Measurements from ENCODE around the gene TECTB.

Gene TECTB

DNA sequence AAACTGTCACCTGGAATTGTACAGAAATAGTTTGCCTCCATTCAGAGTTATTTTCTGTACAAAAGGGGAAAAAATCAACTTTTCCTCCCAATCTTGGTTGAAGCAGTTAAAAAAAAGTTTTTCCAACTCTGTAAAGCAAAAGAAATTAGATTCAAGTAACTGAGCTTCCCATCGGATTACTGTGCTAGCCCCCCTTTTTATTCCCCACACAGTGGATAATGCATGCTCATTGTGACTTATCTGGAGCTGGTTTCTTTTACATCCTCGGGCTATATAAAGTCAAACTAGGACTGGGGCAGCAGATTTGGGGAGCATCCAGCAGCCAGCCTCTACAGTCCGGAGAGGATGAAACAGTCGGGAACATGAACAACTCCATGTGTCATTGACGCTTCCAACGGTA lies at the start of gene TECTB:
TECTB (plus strand) TSS at position 301 of the 400 bp plus-strand sequence. CDS start 335 bp downstream, outside the sequence.
- Histone ChIP-seq H3K36me3 (ENCODE audit: control insufficient read depth in 5 of 5, insufficient read depth in 5 of 5, low read length in 5 of 5) (no peaks in the 10 kb centered on the region), H3K9ac (ENCODE audit: low read length in 5 of 5) (no peak within 1 kb of the TSS), H3K27ac (ENCODE audit: low read depth, low read length) (no peak within 1 kb of the TSS), H3K4me1 (ENCODE audit: control insufficient read depth in 5 of 5, insufficient read depth in 5 of 5, low read length in 5 of 5) (peaks cover 0 to 18% (median 8%) of the 10 kb centered on the region in 5 donors), H3K9me3 (ENCODE audit: control insufficient read depth in 5 of 5, low read length in 5 of 5) (no peaks in the 10 kb centered on the region), H3K4me3 (ENCODE audit: low read depth in 1 of 5, low read length in 5 of 5) (no peak within 1 kb of the TSS), H3K27me3 (ENCODE audit: control insufficient read depth in 5 of 5, insufficient read depth in 4 of 5, low read length in 5 of 5) (no peaks in the 10 kb centered on the region)

DNA sequence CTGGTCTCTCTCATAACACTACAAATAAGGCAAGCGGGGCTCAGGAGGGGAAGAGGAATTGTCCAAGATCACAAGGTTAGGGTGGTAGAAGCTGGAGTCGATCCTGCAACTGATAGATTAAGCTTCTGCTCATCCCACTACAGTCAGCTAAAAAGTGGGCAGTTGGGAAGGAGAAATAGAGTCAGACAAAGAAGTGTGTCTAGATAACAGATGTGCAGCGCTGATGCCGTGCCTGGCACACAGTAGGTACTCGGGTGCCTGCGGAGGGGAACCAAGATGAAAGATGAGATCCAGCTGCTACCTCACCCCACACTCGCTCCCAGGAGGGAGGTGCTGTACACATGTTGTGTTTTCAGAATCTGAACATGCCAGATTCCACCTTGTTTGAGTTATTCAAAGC lies 48.1 kb upstream of the TECTB start:
- Histone ChIP-seq H3K9me3 (ENCODE audit: control insufficient read depth in 5 of 5, low read length in 5 of 5) (peaks cover 0 to 10% (median 8%) of the 10 kb centered on the region in 5 donors), H3K27ac (ENCODE audit: low read depth, low read length) (no peak overlapping the region), H3K9ac (ENCODE audit: low read length in 5 of 5) (no peak overlapping the region), H3K36me3 (ENCODE audit: control insufficient read depth in 5 of 5, insufficient read depth in 5 of 5, low read length in 5 of 5) (no peaks in the 10 kb centered on the region), H3K27me3 (ENCODE audit: control insufficient read depth in 5 of 5, insufficient read depth in 4 of 5, low read length in 5 of 5) (no peaks in the 10 kb centered on the region), H3K4me3 (ENCODE audit: low read depth in 1 of 5, low read length in 5 of 5) (no peak overlapping the region), H3K4me1 (ENCODE audit: control insufficient read depth in 5 of 5, insufficient read depth in 5 of 5, low read length in 5 of 5) (peaks cover 0 to 15% (median 0%) of the 10 kb centered on the region in 5 donors)

DNA sequence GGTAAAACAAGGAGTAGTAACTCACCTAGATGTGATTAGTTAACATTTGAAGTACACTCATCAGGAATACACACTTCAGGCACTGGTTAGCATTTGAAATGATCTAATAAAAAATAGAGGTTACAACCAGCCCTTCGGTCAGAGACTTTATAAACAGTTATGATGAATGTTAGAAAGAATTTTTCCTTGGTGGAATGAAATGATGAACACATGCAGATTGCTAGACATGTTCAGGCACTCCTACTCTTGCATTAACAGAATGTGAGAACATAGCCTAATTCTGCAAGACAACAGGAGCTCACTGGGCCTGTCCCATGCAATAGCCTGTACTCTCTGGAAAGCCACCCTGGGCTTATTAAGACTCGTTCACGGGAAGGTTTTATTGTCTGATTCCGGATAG lies 47.3 kb upstream of the TECTB start:
- Histone ChIP-seq H3K4me3 (ENCODE audit: low read depth in 1 of 5, low read length in 5 of 5) (no peak overlapping the region), H3K4me1 (ENCODE audit: control insufficient read depth in 5 of 5, insufficient read depth in 5 of 5, low read length in 5 of 5) (peaks cover 0 to 14% (median 0%) of the 10 kb centered on the region in 5 donors), H3K27ac (ENCODE audit: low read depth, low read length) (no peak overlapping the region), H3K9me3 (ENCODE audit: control insufficient read depth in 5 of 5, low read length in 5 of 5) (peaks cover 0 to 17% (median 15%) of the 10 kb centered on the region in 5 donors), H3K36me3 (ENCODE audit: control insufficient read depth in 5 of 5, insufficient read depth in 5 of 5, low read length in 5 of 5) (no peaks in the 10 kb centered on the region), H3K27me3 (ENCODE audit: control insufficient read depth in 5 of 5, insufficient read depth in 4 of 5, low read length in 5 of 5) (no peaks in the 10 kb centered on the region), H3K9ac (ENCODE audit: low read length in 5 of 5) (no peak overlapping the region)

DNA sequence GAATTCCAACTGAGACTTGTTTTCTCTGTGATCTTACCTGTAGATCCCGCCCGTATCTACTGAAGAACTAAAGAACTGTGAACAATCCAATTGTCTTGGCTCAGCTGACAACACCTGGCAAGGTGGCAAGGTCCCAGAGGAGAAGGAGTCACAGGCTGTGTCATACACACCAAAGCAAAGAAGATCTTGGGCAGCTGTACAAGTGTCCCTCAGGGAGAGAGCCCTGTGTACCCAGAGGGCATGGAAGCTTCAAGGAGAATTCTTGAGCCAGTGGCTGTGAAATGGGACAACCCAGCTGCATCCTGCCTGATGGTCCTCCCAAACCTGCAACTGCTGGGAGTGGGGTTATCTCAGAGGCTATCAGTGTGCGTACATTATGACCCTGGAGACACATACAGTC lies 46.7 kb upstream of the TECTB start:
- Histone ChIP-seq H3K27ac (ENCODE audit: low read depth, low read length) (no peak overlapping the region), H3K27me3 (ENCODE audit: control insufficient read depth in 5 of 5, insufficient read depth in 4 of 5, low read length in 5 of 5) (no peaks in the 10 kb centered on the region), H3K36me3 (ENCODE audit: control insufficient read depth in 5 of 5, insufficient read depth in 5 of 5, low read length in 5 of 5) (no peaks in the 10 kb centered on the region), H3K4me3 (ENCODE audit: low read depth in 1 of 5, low read length in 5 of 5) (no peak overlapping the region), H3K9ac (ENCODE audit: low read length in 5 of 5) (no peak overlapping the region), H3K9me3 (ENCODE audit: control insufficient read depth in 5 of 5, low read length in 5 of 5) (peaks cover 0 to 17% (median 15%) of the 10 kb centered on the region in 5 donors), H3K4me1 (ENCODE audit: control insufficient read depth in 5 of 5, insufficient read depth in 5 of 5, low read length in 5 of 5) (peaks cover 0 to 8% (median 0%) of the 10 kb centered on the region in 5 donors)

DNA sequence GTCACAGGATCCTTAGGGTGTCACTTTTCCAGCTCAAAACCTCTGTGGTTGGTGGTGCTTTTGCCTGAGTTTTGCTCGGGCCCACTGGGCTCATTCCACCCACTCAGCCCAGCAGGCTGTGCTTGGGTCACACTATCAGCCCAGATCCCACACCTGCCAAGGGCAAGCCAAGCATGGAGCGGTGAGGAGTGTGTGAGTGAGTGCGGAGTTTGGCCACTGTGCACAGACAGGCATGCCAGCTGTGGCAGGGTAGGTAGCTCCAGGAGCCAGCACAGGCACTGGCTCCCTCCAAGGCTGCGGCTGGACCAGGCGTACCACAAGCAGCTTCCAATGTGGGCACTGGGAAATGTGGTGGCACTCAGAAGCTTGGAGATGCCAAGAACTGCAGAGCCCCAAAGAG lies 43.9 kb upstream of the TECTB start:
- Histone ChIP-seq H3K9me3 (ENCODE audit: control insufficient read depth in 5 of 5, low read length in 5 of 5) (peaks cover 0 to 17% (median 15%) of the 10 kb centered on the region in 5 donors), H3K9ac (ENCODE audit: low read length in 5 of 5) (no peak overlapping the region)

GRCh38 chr10:112240441-112240840 lies 42.8 kb upstream of the TECTB start:
- H3K9me3 ChIP-seq (ENCODE audit: control insufficient read depth in 5 of 5, low read length in 5 of 5) = peaks cover 0 to 17% (median 15%) of the 10 kb centered on the region in 5 donors
- no peak overlapping the region for H3K9ac ChIP-seq (ENCODE audit: low read length in 5 of 5)
- no peaks in the 10 kb centered on the region for H3K27me3 ChIP-seq (ENCODE audit: control insufficient read depth in 5 of 5, insufficient read depth in 4 of 5, low read length in 5 of 5)
- H3K36me3 ChIP-seq (ENCODE audit: control insufficient read depth in 5 of 5, insufficient read depth in 5 of 5, low read length in 5 of 5) = no peaks in the 10 kb centered on the region
- H3K4me3 ChIP-seq (ENCODE audit: low read depth in 1 of 5, low read length in 5 of 5) = peak overlapping the region in 1 of 5 donors; percentile 18
- no peak overlapping the region for H3K27ac ChIP-seq (ENCODE audit: low read depth, low read length)
- H3K4me1 ChIP-seq (ENCODE audit: control insufficient read depth in 5 of 5, insufficient read depth in 5 of 5, low read length in 5 of 5) = peaks cover 0 to 33% (median 10%) of the 10 kb centered on the region in 5 donors

More for the DNA sequence above, 43.9 kb upstream of the TECTB start:
- Histone ChIP-seq H3K4me1 (ENCODE audit: control insufficient read depth in 5 of 5, insufficient read depth in 5 of 5, low read length in 5 of 5) (peaks cover 0 to 23% (median 10%) of the 10 kb centered on the region in 5 donors), H3K36me3 (ENCODE audit: control insufficient read depth in 5 of 5, insufficient read depth in 5 of 5, low read length in 5 of 5) (no peaks in the 10 kb centered on the region), H3K27ac (ENCODE audit: low read depth, low read length) (no peak overlapping the region), H3K4me3 (ENCODE audit: low read depth in 1 of 5, low read length in 5 of 5) (no peak overlapping the region), H3K27me3 (ENCODE audit: control insufficient read depth in 5 of 5, insufficient read depth in 4 of 5, low read length in 5 of 5) (no peaks in the 10 kb centered on the region)

DNA sequence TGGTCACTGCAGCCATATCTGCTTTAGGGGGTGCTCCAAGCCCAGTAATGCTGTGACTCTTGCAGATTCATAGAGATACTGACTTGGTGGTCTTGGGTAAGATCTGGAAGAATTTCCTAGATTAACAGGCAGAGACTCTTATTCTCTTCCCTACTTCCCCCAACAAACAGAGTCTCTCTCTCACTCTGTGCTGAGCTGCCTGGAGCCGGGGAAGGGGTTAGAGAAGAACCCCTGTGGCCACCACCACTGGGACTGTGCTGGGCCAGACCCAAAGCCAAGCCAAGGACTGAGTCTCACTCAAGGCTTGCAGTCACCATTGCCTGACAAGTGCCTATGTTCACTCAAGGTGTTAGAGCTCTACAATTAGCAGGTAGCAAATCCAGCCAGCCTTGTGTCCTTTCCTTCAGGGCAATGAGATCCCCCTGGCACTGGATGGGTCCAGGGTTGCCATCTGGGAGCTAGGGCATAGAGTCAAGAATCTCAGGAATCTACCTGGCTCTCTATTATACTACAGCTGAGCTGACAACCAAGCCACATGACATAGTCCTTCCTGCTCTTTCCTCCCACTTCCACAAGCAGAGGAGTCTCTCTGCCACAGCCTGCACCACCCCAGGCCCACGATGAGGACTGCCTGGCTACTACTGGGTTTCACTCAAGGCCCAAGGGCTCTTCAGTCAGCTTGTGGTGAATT lies 41.4 kb upstream of the TECTB start:
- Histone ChIP-seq H3K9me3 (ENCODE audit: control insufficient read depth in 5 of 5, low read length in 5 of 5) (peaks cover 0 to 17% (median 15%) of the 10 kb centered on the region in 5 donors), H3K27ac (ENCODE audit: low read depth, low read length) (no peak overlapping the region), H3K4me1 (ENCODE audit: control insufficient read depth in 5 of 5, insufficient read depth in 5 of 5, low read length in 5 of 5) (peaks cover 0 to 33% (median 10%) of the 10 kb centered on the region in 5 donors), H3K9ac (ENCODE audit: low read length in 5 of 5) (no peak overlapping the region), H3K36me3 (ENCODE audit: control insufficient read depth in 5 of 5, insufficient read depth in 5 of 5, low read length in 5 of 5) (no peaks in the 10 kb centered on the region), H3K4me3 (ENCODE audit: low read depth in 1 of 5, low read length in 5 of 5) (no peak overlapping the region), H3K27me3 (ENCODE audit: control insufficient read depth in 5 of 5, insufficient read depth in 4 of 5, low read length in 5 of 5) (no peaks in the 10 kb centered on the region)

GRCh38 chr10:112242769-112243168 lies 40.4 kb upstream of the TECTB start:
- Histone ChIP-seq H3K36me3 (ENCODE audit: control insufficient read depth in 5 of 5, insufficient read depth in 5 of 5, low read length in 5 of 5) (no peaks in the 10 kb centered on the region), H3K9ac (ENCODE audit: low read length in 5 of 5) (no peak overlapping the region), H3K27me3 (ENCODE audit: control insufficient read depth in 5 of 5, insufficient read depth in 4 of 5, low read length in 5 of 5) (no peaks in the 10 kb centered on the region), H3K9me3 (ENCODE audit: control insufficient read depth in 5 of 5, low read length in 5 of 5) (peaks cover 0 to 17% (median 15%) of the 10 kb centered on the region in 5 donors), H3K4me3 (ENCODE audit: low read depth in 1 of 5, low read length in 5 of 5) (no peak overlapping the region), H3K27ac (ENCODE audit: low read depth, low read length) (peak overlapping the region; percentile 32), H3K4me1 (ENCODE audit: control insufficient read depth in 5 of 5, insufficient read depth in 5 of 5, low read length in 5 of 5) (peaks cover 0 to 33% (median 10%) of the 10 kb centered on the region in 5 donors)

- H3K36me3 ChIP-seq (ENCODE audit: control insufficient read depth in 5 of 5, insufficient read depth in 5 of 5, low read length in 5 of 5) = no peaks in the 10 kb centered on the region
- no peak overlapping the region for H3K9ac ChIP-seq (ENCODE audit: low read length in 5 of 5)
- H3K27me3 ChIP-seq (ENCODE audit: control insufficient read depth in 5 of 5, insufficient read depth in 4 of 5, low read length in 5 of 5) = no peaks in the 10 kb centered on the region
- H3K27ac ChIP-seq (ENCODE audit: low read depth, low read length) = peak overlapping the region; percentile 47
- peaks cover 0 to 33% (median 10%) of the 10 kb centered on the region in 5 donors for H3K4me1 ChIP-seq (ENCODE audit: control insufficient read depth in 5 of 5, insufficient read depth in 5 of 5, low read length in 5 of 5)
- H3K4me3 ChIP-seq (ENCODE audit: low read depth in 1 of 5, low read length in 5 of 5) = no peak overlapping the region
- H3K9me3 ChIP-seq (ENCODE audit: control insufficient read depth in 5 of 5, low read length in 5 of 5) = peaks cover 0 to 22% (median 16%) of the 10 kb centered on the region in 5 donors
These were observed 39.5 kb upstream of the TECTB start for GRCh38 chr10:112243713-112244112.

DNA sequence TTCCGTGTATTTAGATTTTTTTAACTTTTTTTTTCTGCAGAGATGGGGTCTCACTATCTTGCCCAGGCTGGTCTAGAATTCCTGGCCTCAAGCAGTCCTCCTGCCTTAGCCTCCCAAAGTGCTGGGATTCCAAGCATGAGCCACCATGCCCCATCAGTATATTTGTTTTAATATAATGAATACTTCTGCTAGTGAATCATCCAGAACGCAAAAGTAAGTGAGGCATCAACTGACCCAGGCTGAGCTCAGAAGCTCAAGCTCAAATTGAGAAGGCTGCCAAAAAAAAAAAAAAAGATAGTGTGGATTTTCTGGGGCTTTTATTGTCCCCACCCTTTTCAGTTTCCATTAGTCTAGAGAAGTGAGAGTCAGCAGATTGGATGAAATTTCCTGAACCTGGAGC lies 39.0 kb upstream of the TECTB start:
- Histone ChIP-seq H3K9ac (ENCODE audit: low read length in 5 of 5) (no peak overlapping the region), H3K27me3 (ENCODE audit: control insufficient read depth in 5 of 5, insufficient read depth in 4 of 5, low read length in 5 of 5) (no peaks in the 10 kb centered on the region), H3K4me3 (ENCODE audit: low read depth in 1 of 5, low read length in 5 of 5) (no peak overlapping the region), H3K9me3 (ENCODE audit: control insufficient read depth in 5 of 5, low read length in 5 of 5) (peaks cover 0 to 25% (median 20%) of the 10 kb centered on the region in 5 donors), H3K27ac (ENCODE audit: low read depth, low read length) (peak overlapping the region; percentile 39), H3K36me3 (ENCODE audit: control insufficient read depth in 5 of 5, insufficient read depth in 5 of 5, low read length in 5 of 5) (no peaks in the 10 kb centered on the region), H3K4me1 (ENCODE audit: control insufficient read depth in 5 of 5, insufficient read depth in 5 of 5, low read length in 5 of 5) (peaks cover 0 to 33% (median 10%) of the 10 kb centered on the region in 5 donors)
